ENCODE results near the gene ATP4B. TPM values are rescaled to one million over a fixed set of nuclear protein-coding genes. Genes with fewer than 3 reads are reported as not detected.

Gene ATP4B
- total RNA-seq, 1 experiment from 2014 or later: not detected

- Histone ChIP-seq H3K79me1 (ENCODE audit: insufficient read depth, low read depth, low read length, poor library complexity, severe bottlenecking) (no peaks in the 10 kb centered on the region), H3K56ac (ENCODE audit: insufficient read length, low read depth, low read length) (no peak overlapping the region), H3K14ac (ENCODE audit: insufficient read depth, low read length) (no peak overlapping the region), H3K27ac (ENCODE audit: insufficient read length, low read depth, low read length) (no peak overlapping the region), H2BK12ac (ENCODE audit: insufficient read length, low read depth, low read length) (no peak overlapping the region), H3K23ac (ENCODE audit: insufficient read length, low read depth, low read length) (no peak overlapping the region), H2BK120ac (ENCODE audit: low read depth, low read length, poor library complexity, severe bottlenecking) (no peak overlapping the region), H3K79me2 (ENCODE audit: insufficient read depth, low read length) (peaks cover 17% of the 10 kb centered on the region; the same call in 1 of the 2 replicates), H3T11ph (ENCODE audit: low read length) (no peak overlapping the region), H4K8ac (replicated peaks; ENCODE audit: insufficient read length, low read depth, low read length) (no peak overlapping the region), H3K18ac (ENCODE audit: insufficient read length, low read depth, low read length) (no peak overlapping the region), H2AFZ (ENCODE audit: low read length) (no peak overlapping the region), H2BK15ac (ENCODE audit: low read depth, low read length) (no peak overlapping the region), H4K20me1 (ENCODE audit: control insufficient read depth, insufficient read depth, insufficient read length) (no peaks in the 10 kb centered on the region), H3K9me3 (ENCODE audit: control insufficient read depth, low read depth, low read length) (no peaks in the 10 kb centered on the region), H2BK5ac (ENCODE audit: insufficient read length, low read length) (no peak overlapping the region), H3K27me3 (ENCODE audit: insufficient read depth, low read length) (no peaks in the 10 kb centered on the region), H3K4ac (ENCODE audit: low read depth, low read length) (no peak overlapping the region), H4K5ac (ENCODE audit: insufficient read length, low read depth, low read length) (no peak overlapping the region), H3K9ac (ENCODE audit: extremely low read depth, insufficient read length, low read length) (no peak overlapping the region), H2BK20ac (ENCODE audit: low read depth, low read length, poor library complexity, severe bottlenecking) (no peak overlapping the region), H3K4me2 (ENCODE audit: insufficient read depth, insufficient read length, low read length) (no peak overlapping the region), H2AK5ac (ENCODE audit: insufficient read length, low read length) (no peak overlapping the region), H4K91ac (ENCODE audit: insufficient read length, low read depth, low read length) (no peak overlapping the region), H3K23me2 (ENCODE audit: insufficient read length, low read depth, low read length, poor library complexity, severe bottlenecking) (no peaks in the 10 kb centered on the region), H3K4me1 (ENCODE audit: insufficient read depth, low read length) (no peaks in the 10 kb centered on the region)
- Mint-ChIP-seq H3K4me3 (no peak overlapping the region), H3K36me3 (ENCODE audit: insufficient read depth in 1 of 3, low read depth in 3 of 3) (peaks cover 35 to 53% (median 46%) of the 10 kb centered on the region in 3 experiments), H3K27ac (peak overlapping the region; percentile 81 to 97 (median 89); a peak in 5 of 7 replicates), H3K27me3 (ENCODE audit: low read depth) (peaks cover 1% of the 10 kb centered on the region; the same call in 1 of the 2 replicates), H3K4me1 (0 out of 4 replicates have a peak, but pooled peaks cover 0 to 4% of the 10 kb centered on the region in 2 experiments), H3K9me3 (no peaks in the 10 kb centered on the region)
- TF ChIP-seq CTCF (conservative IDR thresholded peaks at IDR 0.05): no peak
- DNase-seq: no peak
- WGBS (ENCODE audit: extremely low coverage, insufficient read length, low lambda C conversion rate): no CpG with 5 or more reads among the region's 22 CpGs
Measured at GRCh38 chr13:113608967-113609533, 48.9 kb downstream of the ATP4B start.

Measured in H9 (cell line).